Colon (tissue), 2 donors: ENCODE results near the gene DNAJC2.
"Not testable (repeated sequence)": the region's sequence is repeated elsewhere in the genome, so short reads cannot be mapped to it uniquely, and the experiment has no call there.

ENCODE experiments used
- FAIRE-seq: peaks from 2 replicates; lab custom pipeline; 2012; peaks lifted over from hg19 to GRCh38; lab: Jason Lieb, UNC
- donor health status: control.
- donor health status: control.

The DNAJC2 gene

DNA sequence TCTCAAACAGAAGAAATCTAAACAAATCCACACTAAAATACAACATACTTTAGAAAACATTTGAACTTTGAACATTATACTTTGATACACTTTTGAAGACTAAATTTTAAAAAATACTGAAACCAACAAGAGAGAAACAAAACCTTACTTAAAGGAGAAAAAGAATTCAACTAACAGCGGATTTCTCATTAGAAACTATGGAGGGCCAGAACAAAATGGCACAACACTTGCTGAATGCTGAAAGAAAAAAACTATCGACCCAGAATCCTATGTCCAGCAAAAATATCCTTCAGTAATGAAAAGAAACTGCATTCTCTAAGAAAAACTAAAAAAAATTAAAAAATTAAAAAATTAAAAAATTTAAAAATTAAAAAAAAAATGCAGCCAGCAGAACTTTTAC lies 80.5 kb downstream of the DNAJC2 start:
- FAIRE-seq: not testable (repeated sequence)
